Stomach (tissue), 4 donors: ENCODE measurements around the gene DCAKD.

Experiments used
- EP300 ChIP-seq: sonication (generic); formaldehyde crosslinking; IDR thresholded peaks from one replicate; pipeline ENCODE4 v1.6.1; 2017; ENCODE audit warnings: antibody characterized with exemption
- POLR2AphosphoS5 ChIP-seq, 3 donors: sonication (generic); formaldehyde crosslinking; IDR thresholded peaks; one replicate each; pipeline ENCODE4 v1.6.1; 2016; ENCODE audit warnings: antibody characterized with exemption in 3 of 3
- TF ChIP-seq, protein P1 (sequence below), 7 experiments: fragments of 450-650 bp in 4 of 7; fragments of 200-600 bp in 3 of 7; sonication (generic) in 3 of 7; IDR thresholded peaks; one replicate each; pipeline ENCODE4 v1.5.1; 2016 to 2019; ENCODE audit warnings: antibody characterized with exemption in 7 of 7, control low read depth in 2 of 7, mild to moderate bottlenecking in 1 of 7

DNA sequence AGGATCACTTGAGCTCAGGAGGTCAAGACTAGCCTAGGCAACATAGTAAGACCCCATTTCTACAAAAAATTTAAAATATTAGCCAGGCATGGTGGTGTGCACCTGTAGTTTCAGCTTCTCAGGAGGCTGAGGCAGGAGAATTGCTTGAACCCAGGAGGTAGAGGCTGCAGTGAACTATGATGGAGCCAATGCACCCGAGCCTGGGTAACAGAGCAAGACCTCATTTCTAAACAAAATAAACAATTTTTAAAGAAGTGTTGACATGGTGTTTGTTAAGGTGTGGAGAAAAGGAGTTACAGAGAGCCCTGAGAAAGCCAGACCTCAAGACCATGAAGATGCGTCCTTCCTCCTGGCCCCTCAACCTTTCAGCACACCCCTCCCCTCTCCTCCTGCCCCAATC, 45.7 kb downstream of the DCAKD start:
- TF ChIP-seq, protein P1, sequence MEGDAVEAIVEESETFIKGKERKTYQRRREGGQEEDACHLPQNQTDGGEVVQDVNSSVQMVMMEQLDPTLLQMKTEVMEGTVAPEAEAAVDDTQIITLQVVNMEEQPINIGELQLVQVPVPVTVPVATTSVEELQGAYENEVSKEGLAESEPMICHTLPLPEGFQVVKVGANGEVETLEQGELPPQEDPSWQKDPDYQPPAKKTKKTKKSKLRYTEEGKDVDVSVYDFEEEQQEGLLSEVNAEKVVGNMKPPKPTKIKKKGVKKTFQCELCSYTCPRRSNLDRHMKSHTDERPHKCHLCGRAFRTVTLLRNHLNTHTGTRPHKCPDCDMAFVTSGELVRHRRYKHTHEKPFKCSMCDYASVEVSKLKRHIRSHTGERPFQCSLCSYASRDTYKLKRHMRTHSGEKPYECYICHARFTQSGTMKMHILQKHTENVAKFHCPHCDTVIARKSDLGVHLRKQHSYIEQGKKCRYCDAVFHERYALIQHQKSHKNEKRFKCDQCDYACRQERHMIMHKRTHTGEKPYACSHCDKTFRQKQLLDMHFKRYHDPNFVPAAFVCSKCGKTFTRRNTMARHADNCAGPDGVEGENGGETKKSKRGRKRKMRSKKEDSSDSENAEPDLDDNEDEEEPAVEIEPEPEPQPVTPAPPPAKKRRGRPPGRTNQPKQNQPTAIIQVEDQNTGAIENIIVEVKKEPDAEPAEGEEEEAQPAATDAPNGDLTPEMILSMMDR (IDR thresholded peaks at IDR 0.05) = no peak
- TF ChIP-seq POLR2AphosphoS5 (IDR thresholded peaks at IDR 0.05) = no peak
- no peak for TF ChIP-seq EP300
